GM19463 (cell line): ENCODE measurements around the gene ROM1.
A peak's percentile ranks its signal among the peaks of the same experiment; 100 is the strongest.
"Not testable (repeated sequence)": the region's sequence is repeated elsewhere in the genome, so short reads cannot be mapped to it uniquely, and the experiment has no call there.

ENCODE experiments used
- ATAC-seq: cut with Tn5 transposase; IDR thresholded peaks from one replicate; pipeline ENCODE4 v1.9.1; 2021; ENCODE audit warnings: mild to moderate bottlenecking, moderate library complexity; ENCODE audit not compliant: unreplicated experiment

The ROM1 gene

DNA sequence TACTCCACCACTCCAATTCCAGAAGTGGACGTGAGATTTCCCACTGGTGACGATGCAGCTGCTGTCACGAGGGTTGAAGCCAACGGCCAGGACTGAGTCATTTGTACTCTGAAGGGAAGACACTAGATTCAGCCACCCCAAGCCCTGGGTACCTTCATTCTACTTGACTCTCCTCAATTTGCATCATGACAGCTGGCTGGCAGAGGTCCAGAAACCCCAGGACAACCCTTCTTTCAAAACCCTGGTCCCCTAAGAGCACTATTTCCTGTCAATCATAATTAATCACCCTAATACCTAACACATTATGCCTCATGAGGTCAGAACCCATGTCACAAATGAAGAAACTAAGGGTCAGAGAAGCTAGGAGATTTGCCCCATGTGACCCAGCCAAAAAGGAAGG, 5.3 kb upstream of the ROM1 start:
- ATAC-seq: no peak

DNA sequence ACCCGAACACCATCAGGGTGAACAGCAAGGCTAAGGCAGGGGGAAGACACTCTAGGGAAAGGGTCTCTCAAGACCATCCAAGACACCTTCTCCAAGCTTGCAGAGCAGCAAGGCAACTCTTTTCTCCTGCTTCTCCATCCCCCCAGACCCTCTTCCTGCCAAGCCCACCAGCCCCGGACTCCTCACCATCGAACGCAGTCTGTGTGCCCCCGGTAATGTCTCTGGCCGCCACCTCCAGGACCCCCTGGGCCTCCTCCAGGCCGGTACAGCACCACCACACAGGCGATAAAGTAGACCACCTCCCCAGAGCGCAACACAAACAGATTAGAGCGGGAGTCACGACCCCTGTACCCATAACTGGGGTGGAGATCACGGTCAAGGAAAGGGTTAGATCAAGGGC, 4.3 kb upstream of the ROM1 start:
- no peak for ATAC-seq

DNA sequence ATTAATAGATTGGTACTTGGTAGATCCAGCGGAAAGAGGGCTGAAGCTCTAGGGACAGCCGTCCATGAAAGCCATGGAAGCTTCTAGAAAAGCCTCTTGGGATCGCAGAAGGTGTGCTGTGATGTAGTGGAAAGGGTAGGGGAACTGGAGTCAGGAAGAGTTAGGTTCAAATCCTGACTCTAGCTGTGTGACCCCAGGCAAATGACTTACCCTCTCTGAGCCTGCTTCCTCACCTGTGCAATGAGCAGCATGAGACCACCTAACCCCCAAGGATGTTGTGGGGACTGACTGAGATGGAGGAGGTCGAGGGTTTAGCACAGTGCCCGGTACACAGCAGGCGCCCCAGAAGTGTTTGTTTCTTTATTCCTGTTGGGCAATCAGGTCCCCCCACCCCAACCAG, 2.7 kb upstream of the ROM1 start:
- no peak for ATAC-seq

DNA sequence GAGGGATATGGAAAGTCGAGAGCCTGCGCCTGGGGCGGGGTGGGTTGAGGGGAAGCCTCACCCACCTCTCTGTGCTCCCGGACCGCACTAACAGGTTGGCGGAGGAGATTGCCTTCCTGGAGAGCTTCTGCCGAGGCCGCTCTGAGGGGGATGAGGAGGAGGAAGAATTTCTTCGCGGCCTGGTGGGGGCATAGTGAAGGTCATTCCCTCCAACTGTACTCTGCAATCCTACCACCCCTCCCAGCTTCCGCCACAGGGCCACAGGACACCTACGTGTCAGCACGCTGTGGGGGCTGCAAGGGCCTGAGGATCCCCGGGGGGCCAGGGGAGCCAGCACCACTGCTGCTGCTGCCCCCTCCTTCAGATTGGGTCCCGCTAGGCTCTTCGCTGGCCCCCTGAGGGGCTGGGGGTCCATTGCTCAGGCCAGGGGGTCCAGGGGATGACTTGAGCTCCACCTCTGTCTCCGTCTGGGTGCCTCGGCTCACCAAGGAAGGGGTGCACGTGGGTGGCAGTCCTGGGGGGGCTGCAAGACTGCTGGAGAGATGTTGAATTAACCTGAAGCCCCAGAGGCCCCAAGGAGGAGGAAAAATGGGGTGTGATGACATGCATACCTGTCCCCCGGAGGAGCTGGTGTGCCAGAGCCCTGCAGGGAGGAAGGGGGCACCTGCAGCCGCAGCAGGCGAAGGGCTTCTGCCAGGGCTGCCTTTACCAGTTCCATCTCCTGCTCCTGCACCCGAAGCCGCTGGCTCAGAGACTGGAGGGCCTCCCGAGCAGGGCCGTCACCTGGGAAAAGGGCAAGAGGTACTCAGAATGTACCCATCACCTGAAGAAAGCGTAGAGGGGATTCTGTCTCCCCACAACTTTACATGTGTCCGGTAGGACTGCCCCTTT, 2.0 kb upstream of the ROM1 start:
- no peak for ATAC-seq

DNA sequence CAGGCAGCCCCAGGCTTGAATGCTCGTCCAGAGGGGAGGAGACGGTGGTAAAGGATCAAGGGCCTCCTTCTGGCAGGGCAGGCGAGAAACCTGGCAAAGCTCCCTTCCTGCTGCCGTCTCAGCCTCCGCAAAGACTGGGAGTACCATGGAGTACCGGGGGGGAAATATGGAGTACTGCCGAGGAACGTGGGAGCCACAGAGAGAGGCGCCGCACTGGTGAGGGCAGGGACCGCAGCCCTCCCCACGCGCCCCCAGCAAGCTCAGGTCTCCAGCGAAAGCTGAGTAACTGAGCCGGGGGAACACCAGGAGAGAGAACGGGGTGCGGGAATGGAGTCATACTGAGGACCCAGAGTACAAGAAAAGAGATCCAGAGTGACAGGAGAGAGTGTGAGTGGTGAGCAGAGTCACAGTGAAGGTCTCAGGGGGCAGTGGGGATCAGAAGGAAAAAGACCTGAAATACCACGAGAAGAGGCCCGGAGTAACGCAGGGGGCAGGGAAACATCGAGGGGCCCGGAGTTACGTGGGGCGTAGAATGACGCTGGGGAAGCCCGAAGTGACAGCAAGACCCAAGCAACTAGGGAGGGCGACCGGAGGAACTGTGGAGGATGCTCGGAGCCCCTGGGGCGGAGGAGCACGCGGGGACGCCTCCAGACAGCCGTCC, 1.2 kb upstream of the ROM1 start:
- ATAC-seq: peak; percentile 16

DNA sequence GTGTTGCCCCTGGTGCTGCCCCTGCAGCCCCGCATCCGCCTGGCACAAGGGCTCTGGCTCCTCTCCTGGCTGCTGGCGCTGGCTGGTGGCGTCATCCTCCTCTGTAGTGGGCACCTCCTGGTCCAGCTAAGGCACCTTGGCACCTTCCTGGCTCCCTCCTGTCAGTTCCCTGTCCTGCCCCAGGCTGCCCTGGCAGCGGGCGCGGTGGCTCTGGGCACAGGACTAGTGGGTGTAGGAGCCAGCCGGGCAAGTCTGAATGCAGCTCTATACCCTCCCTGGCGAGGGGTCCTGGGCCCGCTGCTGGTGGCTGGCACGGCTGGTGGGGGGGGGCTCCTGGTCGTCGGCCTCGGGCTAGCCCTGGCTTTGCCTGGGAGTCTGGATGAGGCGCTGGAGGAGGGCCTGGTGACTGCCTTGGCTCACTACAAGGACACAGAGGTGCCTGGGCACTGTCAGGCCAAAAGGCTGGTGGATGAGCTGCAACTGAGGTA, 278 bp downstream of the ROM1 start:
- ATAC-seq: no peak

DNA sequence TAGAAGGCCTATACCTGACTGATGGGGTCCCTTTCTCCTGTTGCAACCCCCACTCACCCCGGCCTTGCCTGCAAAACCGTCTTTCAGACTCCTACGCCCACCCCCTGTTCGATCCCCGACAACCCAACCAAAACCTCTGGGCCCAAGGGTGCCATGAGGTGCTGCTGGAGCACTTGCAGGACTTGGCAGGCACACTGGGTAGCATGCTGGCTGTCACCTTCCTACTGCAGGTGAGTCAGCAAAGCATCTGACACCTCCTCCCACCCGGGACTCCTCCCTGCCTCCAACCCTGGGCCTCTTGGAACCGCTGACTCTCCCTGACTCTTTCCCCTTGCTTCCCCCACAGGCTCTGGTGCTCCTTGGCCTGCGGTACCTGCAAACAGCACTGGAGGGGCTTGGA, 1.2 kb downstream of the ROM1 start:
- ATAC-seq: no peak

DNA sequence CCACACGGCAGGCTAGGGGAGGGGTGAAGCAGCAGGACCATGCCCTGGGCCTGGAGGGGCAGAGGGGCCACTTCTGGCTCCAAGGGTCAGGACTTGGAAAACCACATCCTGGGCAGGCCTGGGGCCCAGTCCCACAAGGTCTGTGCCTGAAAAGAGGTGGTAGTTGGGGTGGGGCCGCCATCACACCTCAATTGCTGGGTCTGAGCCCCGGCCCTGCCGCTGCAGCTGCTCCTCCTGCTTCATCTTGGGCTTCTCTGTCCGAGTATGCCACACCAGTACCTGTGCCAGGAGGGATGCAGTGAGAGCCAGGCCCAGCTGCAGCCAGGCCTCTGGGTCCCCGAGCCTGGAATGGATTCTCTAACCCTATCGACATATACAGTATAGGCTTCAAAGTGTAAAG, 2.5 kb downstream of the ROM1 start:
- no peak for ATAC-seq

DNA sequence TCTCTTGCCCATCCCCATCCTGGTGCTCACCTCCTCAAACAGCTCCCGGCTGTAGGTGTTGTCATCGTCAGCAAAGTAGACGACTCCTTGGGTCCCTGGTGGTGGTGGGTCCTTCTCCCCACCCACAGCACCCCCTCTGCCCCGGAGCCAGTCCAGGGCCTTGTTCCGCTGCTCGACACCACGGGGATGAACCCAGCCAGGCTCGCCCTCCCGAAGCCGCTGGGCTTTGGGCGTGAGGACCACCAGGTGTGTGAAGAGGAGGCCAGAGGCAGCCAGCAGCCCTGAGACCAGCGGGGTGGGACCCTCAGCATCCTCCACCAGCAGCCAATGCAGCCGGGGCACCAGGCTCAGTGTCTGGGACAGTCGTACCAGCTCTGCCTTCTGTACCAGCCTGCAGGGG, 3.9 kb downstream of the ROM1 start:
- not testable (repeated sequence) for ATAC-seq

DNA sequence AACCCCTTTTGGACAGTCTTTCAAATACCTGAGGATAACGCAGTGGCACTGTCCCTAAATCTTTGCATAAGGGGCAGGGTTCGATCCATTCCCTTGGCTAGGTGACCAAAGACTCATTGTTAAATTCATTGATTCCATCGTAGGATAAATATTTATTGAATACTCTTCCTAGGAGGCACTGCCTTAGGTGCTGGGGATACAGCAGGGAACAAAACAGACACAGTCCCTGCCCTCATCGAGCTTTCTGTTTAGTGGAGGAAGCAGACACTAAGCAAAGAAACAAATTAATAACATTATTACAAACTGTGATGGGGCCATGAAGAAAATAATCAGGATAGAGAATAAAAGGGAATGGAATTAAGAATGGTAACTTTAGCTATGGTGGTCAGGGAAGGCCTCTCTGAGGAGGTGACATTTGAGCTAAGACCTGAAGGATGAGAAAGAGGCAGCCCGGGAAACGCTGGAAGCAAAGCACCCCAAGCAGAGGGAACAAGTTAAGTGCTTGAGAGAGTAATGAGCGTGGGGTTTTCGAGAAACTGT, 8.0 kb downstream of the ROM1 start:
- ATAC-seq: no peak

DNA sequence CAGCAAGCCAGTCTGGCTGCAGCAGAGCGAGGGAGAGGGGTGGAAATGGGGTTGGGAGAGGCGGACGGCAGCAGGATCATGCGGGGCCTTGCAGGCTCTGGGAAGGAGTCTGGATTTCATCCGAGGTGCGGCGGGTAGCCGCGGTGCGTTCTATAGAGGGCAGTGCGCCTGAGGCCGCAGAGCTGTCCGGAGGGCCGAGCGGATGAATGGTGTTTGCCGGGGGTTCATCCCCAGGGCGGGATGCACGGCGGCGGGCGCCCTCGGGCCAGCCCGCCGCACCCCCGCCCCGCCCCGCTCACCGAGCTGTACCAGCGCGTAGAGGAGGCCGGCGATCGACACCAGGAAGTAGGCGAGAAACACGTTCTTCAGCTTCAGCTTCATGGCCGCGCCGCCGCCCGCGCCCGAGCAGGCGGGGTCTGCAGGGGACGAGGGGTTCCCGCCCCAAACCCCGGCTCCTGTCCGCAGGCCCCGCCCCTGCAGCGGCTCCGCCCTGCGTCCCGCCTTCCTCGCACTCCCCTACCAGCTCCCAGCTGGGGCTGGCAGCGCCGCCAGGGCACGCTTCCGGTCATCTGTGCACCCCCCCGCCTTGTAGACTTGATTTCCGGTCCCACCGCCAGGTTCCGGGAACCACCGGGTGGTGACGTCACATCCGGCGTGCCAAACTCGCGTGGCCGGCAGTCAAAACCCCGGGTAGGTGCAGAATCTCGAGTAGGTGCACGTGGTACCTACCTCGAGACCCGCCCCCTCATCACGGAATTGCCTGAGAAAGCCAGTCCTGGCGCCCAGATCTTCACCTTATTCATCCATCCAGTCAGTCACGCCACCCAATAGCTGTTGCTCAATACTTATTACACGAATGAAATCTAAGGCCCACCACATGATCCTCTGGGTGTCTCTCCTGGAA, 8.8 kb downstream of the ROM1 start, which contains the start of gene B3GAT3:
TSS of gene B3GAT3 (minus strand) at position 420 of the 904 bp plus-strand sequence. CDS start at position 381, 39 bp downstream.
- ATAC-seq: peak; percentile 97

DNA sequence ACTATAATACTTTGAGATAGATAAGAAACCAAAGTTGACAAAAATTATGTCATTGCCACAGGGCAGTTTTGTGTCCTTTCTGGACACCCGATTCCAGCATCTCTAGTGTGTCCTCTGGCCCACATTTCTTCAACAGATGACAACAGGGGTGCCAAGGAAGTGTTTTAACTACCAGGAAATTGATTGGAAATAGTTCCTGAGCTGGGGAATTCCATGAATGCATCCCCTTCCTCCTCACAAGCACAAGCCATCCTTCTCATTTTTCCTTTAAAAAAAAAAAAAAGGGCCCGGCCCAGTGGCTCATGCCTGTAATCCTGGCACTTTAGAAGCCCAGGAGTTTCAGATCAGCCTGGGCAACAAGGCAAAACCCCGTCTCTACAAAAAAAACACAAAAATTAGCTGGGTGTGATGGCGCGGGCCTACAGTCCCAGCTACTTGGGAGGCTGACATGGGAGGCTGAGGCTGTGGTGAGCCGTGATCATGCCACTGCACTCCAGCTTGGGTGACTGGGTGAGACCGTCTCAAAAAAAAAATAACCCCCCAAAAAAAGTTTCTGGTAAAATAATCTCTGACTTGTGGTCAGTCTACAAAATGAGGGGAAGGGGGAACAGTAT, 9.5 kb downstream of the ROM1 start:
- ATAC-seq: no peak

DNA sequence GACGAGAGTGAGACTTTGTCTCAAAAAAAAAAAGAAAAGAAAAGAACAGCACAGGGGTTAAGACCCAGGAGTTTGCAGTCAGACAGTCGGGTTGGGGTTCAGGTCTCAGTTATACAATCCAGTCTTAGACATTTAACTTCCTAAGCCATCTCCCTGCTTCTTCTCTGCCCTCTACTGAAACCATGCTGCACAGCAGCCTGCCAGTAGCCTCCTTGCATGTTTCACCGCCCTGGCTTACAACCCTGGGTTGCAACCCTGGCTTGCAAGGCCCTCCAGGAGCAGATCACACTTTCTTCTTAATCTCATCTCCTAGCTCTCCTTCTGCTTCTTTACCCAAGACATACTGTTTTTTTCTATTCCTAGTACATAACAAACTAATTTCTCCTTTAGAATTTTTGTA, 14.7 kb downstream of the ROM1 start:
- ATAC-seq: no peak

DNA sequence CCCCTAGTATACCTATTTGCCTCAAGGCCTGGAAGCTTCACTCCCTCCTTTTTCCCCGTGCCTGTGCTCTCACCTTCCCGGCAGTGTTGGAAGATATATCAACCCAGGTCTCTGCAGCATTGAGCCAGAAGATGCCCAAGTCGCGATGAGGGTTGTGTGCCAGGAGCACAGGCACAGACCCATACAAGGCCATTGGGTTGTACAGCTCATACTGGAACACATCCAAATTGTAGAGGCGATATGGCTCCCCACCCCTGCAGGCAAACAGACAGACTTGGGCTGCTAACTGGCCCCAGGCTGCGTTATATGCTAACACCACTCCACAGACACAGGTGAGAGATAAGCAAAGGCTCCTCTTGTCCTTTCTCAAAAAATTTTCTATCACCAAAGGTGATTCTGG, 19.4 kb downstream of the ROM1 start:
- no peak for ATAC-seq

DNA sequence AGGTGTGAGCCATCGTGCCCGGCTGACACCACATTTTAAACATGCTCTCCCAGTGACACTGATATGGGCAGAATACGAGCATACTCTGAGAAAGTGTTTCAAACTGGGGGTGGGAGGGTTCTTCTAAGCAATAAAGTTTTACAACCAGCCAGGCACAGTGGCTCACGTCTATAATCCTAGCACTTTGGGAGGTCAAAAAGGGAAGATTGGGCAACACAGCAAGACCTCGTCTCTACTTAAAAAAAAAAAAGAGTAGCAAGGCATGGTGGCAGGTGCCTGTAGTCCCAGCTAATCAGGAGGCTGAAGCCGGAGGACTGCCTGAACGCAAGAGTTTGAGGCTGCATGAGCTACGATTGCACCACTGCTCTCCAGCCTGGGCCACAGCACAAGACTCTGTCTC, 31.2 kb downstream of the ROM1 start:
- ATAC-seq: no peak

DNA sequence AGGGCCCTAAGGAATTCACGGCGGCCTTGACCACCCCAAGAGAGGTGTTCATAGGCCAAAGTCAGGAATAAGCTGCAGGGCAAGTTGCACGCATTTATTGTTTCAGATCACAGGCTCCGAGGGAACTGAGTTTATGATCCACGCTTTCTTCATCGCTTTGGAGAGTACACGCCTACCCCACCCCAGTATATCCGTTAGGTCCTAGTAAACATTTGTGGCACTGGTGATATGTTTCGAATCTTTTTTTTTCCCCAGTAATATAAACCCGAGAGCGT, 32.6 kb downstream of the ROM1 start:
- ATAC-seq: no peak

DNA sequence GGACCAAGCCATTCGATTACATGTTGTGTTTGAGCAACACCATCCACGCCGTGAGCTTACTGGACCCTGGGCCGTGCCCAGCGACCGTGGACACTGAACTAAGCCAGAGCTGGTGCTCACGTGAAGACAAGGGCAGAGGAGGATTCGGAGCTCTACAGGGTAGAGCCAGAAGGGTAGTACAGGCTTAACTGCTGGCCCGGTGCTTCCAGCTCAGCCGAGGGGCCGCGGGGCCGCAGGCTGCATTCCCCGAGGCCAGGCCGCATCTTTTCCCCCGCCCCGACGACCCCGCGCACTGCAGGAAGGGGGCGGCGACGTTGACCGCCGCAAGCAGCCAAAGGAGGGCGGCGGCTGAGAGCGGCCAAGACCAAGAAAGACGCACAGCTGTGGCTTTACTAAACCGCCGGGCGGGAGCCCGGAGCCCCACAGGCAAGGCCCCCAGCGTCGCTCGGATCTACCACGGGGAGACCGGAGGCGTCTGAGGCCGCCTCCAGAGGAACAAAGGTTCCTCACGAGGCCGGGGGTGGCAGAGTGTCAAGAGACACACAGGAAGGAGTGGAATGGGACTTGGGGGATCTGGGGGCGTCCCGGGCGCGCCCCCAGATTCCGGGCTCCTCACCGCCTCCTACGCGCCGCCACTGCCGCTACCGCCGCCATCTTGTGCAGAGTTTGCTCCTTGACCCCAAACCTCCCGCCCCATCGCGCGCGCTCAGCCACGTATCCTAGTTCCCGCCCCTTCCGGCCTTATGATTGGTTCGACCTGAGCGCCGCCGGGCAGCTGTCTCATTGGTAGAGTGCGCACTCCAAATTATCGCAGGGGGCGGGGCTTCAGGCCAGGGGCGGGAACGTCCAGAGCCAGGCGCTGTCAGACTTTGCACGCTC, 33.1 kb downstream of the ROM1 start, which contains the start of gene GANAB:
TSS of gene GANAB (minus strand) at position 668 of the 879 bp plus-strand sequence. CDS start at position 654, 14 bp downstream.
- ATAC-seq: peak; percentile 91

DNA sequence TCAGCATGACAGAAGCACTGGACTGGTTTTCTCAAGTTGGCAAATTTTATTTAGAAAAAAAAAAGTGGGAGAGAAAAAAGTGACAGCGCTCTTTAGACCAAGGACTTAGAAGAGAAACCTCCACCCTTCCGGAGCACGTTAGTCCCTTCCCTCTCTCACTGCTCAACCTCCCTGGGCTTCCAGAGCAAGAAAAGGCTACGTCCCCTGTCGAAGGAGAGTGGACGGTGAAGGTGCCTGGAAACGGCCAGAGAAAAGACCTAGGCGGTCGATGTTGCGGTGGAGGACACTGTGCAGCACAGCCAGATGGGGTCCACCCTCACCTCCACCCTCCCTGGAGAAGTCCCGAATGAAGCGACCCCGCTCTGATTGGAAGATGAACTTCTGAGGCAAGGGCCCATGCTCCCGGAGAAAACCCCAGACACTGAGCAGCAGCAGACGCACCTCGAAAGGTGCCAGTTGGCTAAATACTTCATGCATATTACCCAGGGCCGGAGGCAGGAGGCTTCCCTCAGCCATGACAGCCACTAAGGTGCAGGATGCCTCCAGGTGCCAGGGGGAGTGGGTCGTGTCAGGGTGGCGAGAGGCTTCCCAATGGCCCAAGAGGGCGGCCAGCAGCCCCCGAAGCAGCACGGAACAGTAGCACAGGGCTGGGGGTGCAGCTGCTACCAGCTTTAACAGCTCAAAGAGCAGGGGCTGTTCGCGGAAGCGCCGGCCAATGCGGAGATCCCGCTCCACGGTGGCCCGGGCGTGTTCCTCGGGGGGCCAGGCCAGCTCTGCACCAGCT, 34.0 kb downstream of the ROM1 start:
- no peak for ATAC-seq

DNA sequence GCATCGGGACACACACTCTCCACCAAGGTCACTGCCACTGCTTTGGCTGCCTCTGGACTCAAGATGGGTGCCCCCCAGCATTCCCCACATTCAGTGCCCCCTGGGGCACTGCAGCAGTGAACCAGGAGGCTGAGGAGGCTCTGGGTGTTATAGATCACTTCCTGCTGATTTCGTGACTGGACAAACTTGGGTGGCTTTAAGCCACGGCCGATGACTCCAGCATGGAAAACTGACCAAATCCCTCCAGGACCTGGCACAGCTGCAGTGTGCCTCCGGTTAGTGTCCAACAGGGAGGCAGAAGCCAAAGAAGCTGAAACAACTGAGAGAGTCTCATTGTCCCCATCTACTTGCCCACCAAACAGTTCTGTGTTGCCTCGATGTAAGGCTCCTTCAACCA, 34.5 kb downstream of the ROM1 start:
- no peak for ATAC-seq
